Posterior vena cava (tissue), 2 donors: ENCODE results near the gene HJV. TPM values are rescaled to one million over a fixed set of nuclear protein-coding genes. Genes with fewer than 3 reads are reported as not detected.
"Not testable (repeated sequence)": the region's sequence is repeated elsewhere in the genome, so short reads cannot be mapped to it uniquely, and the experiment has no call there.

ENCODE experiments used
- DNase-seq: peaks from one replicate; pipeline ENCODE4 v3.0.0-alpha.2; 2020; ENCODE audit warnings: low spot score
- intact Hi-C, 2 donors: fragments of 100-400 bp; cut with DNase I; formaldehyde crosslinking; loops; one replicate each; pipeline versions ENCODE4 v1.14.1 to v1.14.2; 2022 to 2023
- long read RNA-seq, 2 donors: library from polyadenylated mRNA; unstranded; transcript quantifications; one replicate each; pipeline ENCODE4 v2.0.0, GENCODE V29; 2020 to 2021
- total RNA-seq, 2 donors: library from RNA; stranded (reverse); fragmentation: NEBNext Ultra II Directional; extraction: Animal tissue kit (Norgen Biotek cat#: 25700); gene quantifications; one replicate each; pipeline ENCODE4 v1.2.1, GENCODE V29; 2021
- donor health status: DM: yes; HTN: yes; CAD: no.
- donor health status: DM: yes; HTN: yes; CAD: no.

The HJV gene
- total RNA-seq = not detected
- long read RNA-seq, donor 1 = 0 reads
- long read RNA-seq, donor 2 = 0 reads

GRCh38 chr1:146021622-146022402 lies at the start of gene HJV:
HJV (minus strand) TSS chr1:146021735; CDS start chr1:146020231, 1,504 bp downstream.
- DNase-seq = no peak
- intact Hi-C loops = no loop called here

DNA sequence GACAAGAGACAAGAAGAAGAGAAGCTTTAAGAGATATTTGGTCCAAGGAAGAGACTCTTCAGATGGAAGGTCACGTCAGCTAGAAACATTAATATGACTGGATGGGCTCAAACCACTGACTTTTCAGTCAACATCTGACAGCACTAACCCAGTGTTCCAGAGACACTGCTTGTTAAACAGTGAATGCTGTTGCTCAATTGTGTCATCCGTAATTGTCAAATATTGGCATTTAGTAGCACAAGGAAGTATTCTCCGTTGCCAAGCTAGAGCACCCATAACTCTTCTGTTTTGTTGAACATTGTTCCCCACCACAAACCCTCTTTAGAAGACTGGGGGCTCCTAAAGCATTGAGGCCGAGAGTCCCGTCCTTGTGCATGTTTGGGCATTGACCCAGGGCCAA lies 37.6 kb upstream of the HJV start:
- DNase-seq, intact Hi-C loops: not testable (repeated sequence)

GRCh38 chr1:146051852-146052676 lies 30.5 kb upstream of the HJV start:
- intact Hi-C loops = not testable (repeated sequence)
- peak; percentile 95 for DNase-seq

GRCh38 chr1:146051452-146051851 lies 29.9 kb upstream of the HJV start:
- no peak for DNase-seq
- intact Hi-C loops = no loop called here

DNA sequence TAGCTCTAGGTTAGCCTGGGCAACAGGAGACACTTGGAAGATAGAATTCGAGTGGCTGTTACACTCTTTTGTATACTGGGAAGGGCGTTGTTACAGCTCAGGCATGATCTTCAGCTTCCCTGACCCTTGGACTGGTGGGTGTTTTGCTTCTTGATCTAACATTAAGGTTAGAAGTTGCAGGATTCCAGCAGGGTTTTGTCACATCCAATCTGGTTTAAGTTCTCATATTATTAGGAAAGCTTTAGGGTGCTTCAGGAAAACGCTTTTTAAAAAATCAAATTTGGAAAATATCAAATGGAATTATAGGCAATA lies 29.1 kb upstream of the HJV start:
- DNase-seq, intact Hi-C loops: not testable (repeated sequence)

DNA sequence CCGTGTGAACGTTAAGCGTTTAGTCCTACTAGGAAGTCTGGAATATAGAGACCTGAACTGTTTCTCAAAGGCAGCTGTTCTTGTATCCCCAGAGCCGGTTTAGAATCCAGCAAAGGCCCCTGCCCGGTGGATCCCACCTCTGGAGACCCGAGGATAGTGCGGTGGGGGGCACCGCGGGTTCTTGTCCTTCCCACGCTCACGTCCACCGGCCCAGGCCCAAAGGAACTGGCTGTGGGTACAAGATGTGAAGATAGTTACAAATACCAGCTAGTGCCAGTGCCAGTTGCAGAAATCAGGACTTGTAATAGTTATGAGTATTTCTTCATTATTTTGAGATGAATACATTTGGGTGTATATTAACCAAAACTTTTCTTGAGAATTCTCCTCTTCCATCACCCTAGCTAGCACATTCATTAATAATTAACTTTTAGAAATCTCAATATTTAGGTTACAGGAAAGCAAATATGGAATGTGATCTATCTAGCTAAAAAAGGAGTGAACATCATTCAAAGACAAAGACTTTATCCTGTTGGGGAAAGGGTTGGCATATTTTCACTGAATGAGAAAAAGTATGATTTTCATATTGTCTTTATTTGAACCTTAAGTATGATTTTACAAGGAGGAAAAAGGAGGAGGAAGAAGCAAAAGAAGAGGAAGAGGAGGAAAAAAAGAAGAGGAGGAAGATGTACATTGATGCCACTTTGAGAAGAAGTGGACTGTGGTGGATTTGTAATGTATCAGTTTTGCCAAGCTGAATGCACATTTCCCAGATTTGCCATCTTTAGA lies 28.5 kb upstream of the HJV start:
- DNase-seq, intact Hi-C loops: not testable (repeated sequence)

GRCh38 chr1:146049436-146049835 lies 27.9 kb upstream of the HJV start:
- intact Hi-C loops = no loop called here
- no peak for DNase-seq

GRCh38 chr1:146048514-146049115 lies 27.1 kb upstream of the HJV start:
- intact Hi-C loops = not testable (repeated sequence)

GRCh38 chr1:146046664-146047063 lies 25.1 kb upstream of the HJV start:
- intact Hi-C loops = no loop called here
- DNase-seq = no peak

More at GRCh38 chr1:146048514-146049115, 27.1 kb upstream of the HJV start:
- DNase-seq = not testable (repeated sequence)

DNA sequence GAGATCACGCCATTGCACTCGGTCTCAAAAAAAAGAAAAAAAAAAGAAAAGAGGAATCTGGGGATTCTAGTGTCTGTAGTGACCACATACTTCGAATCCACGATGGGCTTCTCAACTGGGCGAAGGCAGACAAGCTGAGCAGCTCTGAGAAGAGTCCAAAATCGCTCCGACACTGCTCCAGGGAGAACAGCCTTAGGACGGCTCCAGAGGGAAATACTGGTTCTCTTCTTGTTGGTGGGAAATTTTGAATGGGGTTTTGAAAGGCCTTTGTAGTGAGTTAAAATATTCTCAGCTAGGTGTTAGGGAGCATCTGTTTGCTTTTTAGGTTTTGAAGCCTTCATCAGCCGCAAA lies 18.3 kb upstream of the HJV start:
- DNase-seq = no peak
- intact Hi-C loops = no loop called here

GRCh38 chr1:146036965-146037646 lies 15.6 kb upstream of the HJV start:
- intact Hi-C loops = no loop called here
- peak; percentile 94 for DNase-seq

DNA sequence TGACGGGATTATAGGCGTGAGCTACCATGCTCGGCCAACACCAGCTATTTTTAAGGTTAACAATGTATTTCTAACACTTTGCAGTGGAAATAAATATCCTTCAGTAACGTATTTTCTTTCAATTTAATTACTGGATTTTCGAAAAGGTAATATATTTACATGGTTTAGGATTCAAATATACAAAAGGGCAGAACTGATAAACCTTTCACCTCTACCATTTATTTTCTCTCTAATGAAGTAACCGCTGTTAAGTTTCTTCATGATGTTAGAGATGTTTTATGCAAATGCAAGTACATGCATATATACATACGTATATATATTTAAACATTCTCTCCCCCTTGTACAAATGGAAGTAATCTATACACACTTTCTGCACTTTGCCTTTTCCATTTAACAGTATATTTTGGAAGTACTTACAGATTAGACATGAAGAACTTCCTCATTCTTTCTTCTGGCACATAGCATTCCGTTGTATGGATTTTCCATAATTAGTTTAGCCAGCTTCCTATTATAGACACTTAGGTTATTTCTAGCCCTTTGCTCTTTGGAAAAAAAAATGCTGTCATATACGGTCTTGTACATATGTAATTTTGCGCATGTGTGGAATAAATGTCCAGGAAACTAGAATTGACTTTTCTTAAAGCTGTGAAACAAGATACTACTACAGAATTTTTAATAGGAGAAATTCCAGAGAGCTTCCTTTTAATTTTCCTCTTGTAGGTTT lies 14.9 kb upstream of the HJV start:
- intact Hi-C loops = no loop called here
- no peak for DNase-seq

DNA sequence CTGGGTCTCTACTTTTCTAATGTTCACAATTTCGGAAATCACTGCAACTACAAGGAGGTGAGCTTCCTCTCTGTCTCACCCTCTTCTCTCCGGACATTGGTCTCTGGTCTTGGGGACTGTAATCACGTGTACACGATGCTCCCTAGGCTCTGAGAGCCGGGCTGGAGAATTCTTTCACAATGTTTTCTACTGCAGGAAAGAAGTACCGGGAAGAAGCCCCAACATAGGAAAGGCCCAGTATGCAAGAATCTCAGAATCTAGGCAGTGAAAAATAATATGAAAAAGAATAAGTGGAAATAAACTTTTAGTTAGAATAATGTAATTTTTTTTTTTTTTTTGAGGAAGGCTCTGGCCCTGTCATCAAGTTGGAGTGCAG lies 13.5 kb upstream of the HJV start:
- intact Hi-C loops = no loop called here
- no peak for DNase-seq

- intact Hi-C loops = no loop called here
- no peak for DNase-seq
Observed at GRCh38 chr1:146032631-146033219, 11.2 kb upstream of the HJV start.

DNA sequence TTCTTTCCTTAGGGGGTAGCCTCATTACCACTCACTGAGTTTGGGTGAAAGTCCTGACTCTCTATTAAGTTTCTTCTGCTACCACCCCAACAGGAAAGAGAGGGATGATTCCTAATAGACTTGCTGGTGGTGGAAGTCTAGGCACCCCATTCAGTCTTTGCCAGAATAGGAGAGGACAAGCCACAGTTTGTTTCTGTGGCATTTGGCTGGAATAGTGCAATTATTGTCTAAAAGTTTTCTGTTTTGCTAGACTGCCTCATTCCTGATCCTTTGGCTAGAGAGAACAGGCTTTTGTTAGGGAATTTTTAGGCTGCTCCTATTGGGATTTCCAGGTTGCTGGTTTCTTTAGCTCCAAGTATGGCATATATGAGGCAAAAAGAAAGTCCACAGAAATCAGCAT lies 9.9 kb upstream of the HJV start:
- intact Hi-C loops = no loop called here
- no peak for DNase-seq

DNA sequence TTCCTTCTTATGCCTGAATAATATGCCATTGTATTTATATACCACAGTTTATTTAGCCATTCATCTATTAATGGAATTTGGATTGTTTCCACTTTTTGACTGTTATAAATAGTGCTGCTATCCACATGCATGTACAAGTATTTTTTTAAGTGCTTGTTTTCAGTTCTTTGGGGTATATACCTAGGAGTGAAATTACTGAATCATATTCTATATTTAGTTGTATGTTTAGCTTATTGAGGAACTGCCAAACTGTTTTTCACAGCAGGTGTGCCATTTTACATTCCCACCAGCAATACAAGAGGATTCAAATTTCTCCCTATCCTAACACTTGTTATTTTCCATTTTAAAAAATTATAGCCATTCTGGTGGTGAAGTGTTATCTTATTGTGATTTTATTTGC lies 7.6 kb upstream of the HJV start:
- intact Hi-C loops = no loop called here

DNA sequence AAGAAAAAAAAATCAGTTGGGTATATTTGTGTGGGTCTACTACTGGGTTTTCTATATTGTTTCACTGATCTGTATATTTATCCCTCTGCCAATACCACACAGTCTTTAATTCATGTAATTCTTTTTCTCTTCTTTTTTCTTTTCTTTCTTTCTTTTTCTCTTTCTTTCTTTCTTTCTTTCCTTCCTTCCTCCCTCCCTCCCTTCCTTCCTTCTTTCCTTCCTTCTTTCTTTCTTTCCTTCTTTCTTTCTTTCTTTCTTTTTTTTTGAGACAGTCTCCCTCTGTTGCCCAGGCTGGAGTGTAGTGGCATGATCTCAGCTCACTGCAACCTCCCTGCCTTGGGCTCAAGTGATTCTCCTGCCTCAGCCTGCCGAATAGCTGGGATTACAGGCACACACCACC lies 5.1 kb upstream of the HJV start:
- DNase-seq, intact Hi-C loops: not testable (repeated sequence)

More for the DNA sequence above, 7.6 kb upstream of the HJV start:
- DNase-seq = no peak
